Left renal pelvis (tissue), 4 donors: Measurements from ENCODE around the gene GUCY1A1. TPM values are rescaled to one million over a fixed set of nuclear protein-coding genes. Genes with fewer than 3 reads are reported as not detected.
A peak's percentile ranks its signal among the peaks of the same experiment; 100 is the strongest.

Source experiments
- DNase-seq, 4 donors: peaks; one replicate each; pipeline ENCODE4 v3.0.0-alpha.2; 2013; ENCODE audit warnings: low read depth in 4 of 4, low spot score in 3 of 4
- polyA plus RNA-seq, 4 donors: library from polyadenylated mRNA; unstranded; fragments of 120-200 nt; gene quantifications; one replicate each; pipeline ENCODE4 v1.2.1, GENCODE V29; 2013; ENCODE audit not compliant: insufficient read length in 4 of 4

Gene GUCY1A1
- polyA plus RNA-seq, 4 donors: 8.4 to 102 (median 75.9) TPM

DNA sequence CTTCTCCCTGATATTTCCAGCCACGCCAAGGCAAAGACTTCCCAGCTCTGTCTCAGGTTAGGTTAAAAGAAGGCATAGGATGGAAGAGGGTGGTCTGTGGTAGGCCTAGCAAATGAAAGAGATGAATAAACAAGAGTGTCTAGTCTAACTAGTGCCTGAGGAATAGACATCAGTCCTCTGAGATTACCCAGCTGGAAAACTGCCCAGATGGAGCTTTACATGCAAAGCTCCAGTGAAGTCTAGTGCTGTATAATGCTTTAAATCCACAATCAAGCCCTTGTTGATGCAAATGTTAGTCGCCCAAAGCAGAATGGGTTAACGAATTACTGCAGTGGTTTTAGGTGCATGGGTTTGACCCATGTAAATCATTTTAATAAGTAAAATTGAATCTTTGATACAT lies 67.4 kb downstream of the GUCY1A1 start:
- DNase-seq: no peak

DNA sequence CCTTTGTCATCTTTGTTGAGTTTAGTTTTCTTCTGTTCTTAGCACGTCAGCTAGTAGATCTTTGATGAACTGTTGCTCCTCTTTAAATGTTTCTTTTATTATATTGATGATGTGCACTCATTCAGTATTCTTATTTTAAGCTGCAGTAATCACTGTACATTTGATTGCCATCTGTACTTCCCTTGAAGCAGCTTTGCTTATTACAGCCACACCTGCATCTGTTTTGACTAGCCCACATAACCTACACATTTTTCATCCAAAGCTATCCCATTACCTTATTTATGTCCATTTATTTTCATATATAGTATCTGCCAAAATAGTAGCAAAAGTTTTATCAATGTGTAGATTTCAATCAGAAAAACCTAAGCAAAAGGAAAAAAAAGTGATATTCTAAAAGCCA lies 68.3 kb downstream of the GUCY1A1 start:
- DNase-seq: no peak

- DNase-seq: no peak
Measured at GRCh38 chr4:155735496-155735895, 68.8 kb downstream of the GUCY1A1 start.

GRCh38 chr4:155738548-155738947 lies 71.9 kb downstream of the GUCY1A1 start:
- DNase-seq: no peak

GRCh38 chr4:155741546-155741945 lies 74.9 kb downstream of the GUCY1A1 start:
- DNase-seq: no peak

GRCh38 chr4:155742310-155743015 lies 75.8 kb downstream of the GUCY1A1 start:
- DNase-seq: no peak

DNA sequence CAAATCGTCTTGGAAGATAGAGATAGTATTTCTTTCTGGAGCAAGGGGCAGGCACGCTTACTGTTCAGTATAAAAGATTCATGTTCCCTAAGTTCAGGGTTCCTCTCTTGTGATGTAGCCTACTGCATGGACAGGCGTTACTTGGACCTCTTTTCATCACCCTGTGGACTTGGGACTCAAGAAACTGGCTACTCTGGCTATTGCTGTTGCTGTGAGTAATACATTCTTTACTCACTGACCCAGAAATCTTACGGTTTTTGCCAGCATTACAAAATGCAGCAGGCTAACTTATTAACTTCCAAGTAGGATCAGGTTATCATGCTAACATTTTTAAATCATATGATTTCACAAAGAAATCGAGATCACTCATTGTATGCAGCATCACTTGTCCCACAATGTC lies 79.3 kb downstream of the GUCY1A1 start:
- no peak for DNase-seq

DNA sequence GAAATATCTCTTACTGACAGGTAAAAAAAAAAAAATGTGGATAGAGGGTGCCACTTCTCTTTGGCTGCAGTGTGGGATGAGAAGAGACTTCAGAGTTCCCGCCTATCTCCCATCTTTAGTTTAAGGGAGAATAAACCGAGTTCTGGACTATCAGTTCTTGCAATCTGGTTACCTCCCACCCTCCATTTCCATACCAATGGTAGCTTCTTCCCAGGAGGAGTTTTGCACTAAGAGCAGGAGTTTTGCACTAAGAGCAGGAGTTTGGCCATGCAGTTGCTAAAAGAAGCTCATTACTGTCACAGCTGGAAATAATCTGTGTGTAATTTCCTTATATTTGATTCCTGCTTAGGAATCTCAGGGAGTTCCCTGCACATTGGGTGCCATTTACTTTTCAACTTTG lies 81.4 kb downstream of the GUCY1A1 start:
- DNase-seq: no peak

DNA sequence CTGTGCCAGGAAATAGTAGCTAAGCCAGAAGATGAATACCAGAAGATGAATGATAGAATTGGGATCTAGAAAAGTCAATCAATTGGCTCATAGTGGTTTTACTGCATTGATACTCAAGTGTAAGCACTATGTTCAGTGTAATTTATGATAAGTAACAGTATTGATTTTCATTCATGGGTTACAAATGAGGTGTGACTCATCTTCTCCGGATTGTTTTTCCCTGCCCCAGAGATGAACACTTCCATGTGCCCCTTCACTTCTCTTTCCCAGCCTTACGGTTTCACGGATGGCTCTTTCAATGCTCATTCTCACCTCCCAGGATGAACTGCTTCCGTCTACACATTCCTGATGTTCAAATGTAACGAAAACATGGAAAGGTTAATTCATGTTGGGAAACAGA lies 82.4 kb downstream of the GUCY1A1 start:
- no peak for DNase-seq

- DNase-seq: no peak
Measured at GRCh38 chr4:155751569-155751968, 84.9 kb downstream of the GUCY1A1 start.

DNA sequence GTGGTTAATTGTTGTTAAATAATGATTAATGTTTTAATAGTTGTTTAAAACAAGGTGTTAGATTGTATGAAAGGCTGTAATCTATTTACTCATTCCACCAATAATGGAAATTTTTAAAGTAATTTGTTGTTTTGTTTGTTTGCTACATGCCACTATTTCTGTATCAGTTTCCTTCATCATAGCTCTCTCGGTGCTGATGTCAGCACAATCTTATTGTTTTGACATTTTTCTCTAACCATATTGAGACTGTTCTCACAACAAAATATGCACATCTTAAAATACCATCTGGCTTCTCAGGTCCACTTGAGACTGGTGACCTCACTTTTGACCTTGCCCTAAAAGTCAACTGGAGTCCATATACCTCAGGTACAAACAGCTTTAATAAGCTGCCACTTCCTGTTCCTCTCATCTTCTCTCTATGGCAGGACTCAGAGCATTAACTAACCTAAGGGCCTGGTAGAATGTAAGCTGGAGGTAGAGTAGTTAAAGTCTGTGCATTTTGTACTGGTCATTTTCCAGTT lies 91.2 kb downstream of the GUCY1A1 start:
- no peak for DNase-seq

- peak; percentile 86 to 93 (median 90) for DNase-seq
Measured at GRCh38 chr4:155758481-155759371, 92.1 kb downstream of the GUCY1A1 start, which contains the start of gene GUCY1B1. Gene GUCY1B1, plus strand, starts transcription at chr4:155759021. Its CDS starts 120 bp downstream, at chr4:155759141.

GRCh38 chr4:155759372-155760252 lies 93.0 kb downstream of the GUCY1A1 start:
- no peak for DNase-seq

GRCh38 chr4:155761047-155761446 lies 94.4 kb downstream of the GUCY1A1 start:
- DNase-seq: no peak

GRCh38 chr4:155761916-155762315 lies 95.3 kb downstream of the GUCY1A1 start:
- no peak for DNase-seq

- DNase-seq: no peak
Measured at GRCh38 chr4:155762334-155762733, 95.7 kb downstream of the GUCY1A1 start.

- no peak for DNase-seq
Measured at GRCh38 chr4:155763551-155763950, 96.9 kb downstream of the GUCY1A1 start.

- no peak for DNase-seq
Measured at GRCh38 chr4:155765149-155765548, 98.5 kb downstream of the GUCY1A1 start.

DNA sequence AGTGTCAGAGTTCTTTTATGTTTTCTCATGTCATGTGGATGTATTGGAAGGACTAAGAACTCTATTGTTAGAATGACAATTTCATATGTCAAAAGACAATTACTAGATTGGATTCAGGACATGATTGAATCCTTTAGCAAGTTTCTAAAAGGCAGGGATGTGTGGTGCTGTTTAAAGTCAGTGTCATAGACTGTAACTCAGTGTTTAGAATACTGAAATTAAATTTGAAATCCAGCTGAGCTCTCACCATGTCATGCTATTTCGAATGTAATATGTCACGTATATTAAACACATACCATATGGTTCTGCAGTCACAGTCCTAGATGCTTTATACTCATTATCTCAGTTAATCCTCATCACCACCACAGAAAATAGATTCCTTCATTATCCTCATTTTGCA lies 100.0 kb downstream of the GUCY1A1 start:
- no peak for DNase-seq

DNA sequence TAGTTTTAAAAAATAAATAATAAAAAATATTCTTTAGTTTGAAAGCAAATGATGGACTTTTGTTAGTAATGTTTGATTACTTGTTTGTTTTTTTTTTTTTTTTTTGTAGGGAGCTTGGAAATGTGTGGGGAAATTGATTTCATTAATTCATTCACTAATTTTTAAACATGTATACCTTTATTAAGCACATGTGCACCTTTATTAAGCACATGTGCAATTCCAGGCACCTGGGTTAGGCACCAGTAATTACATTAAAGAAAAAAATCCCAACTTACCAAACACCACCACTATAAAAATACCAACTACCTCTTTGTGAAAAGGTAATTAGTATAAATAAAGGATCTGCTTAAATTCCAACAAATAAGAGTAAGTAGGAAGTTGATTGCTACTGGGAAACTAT lies 101.7 kb downstream of the GUCY1A1 start:
- no peak for DNase-seq

- no peak for DNase-seq
Measured at GRCh38 chr4:155769090-155769489, 102.4 kb downstream of the GUCY1A1 start.
